ENCODE results near the gene ARSB. TPM values are rescaled to one million over a fixed set of nuclear protein-coding genes. Genes with fewer than 3 reads are reported as not detected.

The ARSB gene
- total RNA-seq, 1 experiment from 2014 or later = 11.4 TPM

DNA sequence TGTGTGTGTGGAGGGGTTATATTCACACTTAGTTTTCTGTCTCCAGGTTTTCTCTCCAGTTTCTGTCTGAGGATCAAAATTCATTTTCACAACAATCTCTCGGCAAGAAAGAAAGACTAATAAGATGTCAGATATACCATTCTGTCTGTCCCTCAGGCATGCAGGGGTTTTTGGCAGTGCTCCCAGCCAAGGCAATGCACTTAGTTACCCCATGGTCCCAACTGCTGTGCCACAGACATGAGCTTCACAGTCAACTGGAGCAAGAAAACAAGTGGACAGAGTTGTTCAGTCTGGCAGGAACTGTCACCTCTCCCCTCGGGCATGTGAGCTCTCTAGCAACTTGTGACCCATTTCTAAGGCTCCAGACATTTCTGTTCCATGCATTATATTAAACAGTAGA is 234.8 kb downstream of the ARSB start:
- Histone ChIP-seq H3K27me3 (ENCODE audit: insufficient read depth, low read length) (no peaks in the 10 kb centered on the region), H2AK5ac (ENCODE audit: insufficient read length, low read length) (no peak overlapping the region), H3K27ac (ENCODE audit: insufficient read length, low read depth, low read length) (no peak overlapping the region), H3K23ac (ENCODE audit: insufficient read length, low read depth, low read length) (no peak overlapping the region), H3K23me2 (ENCODE audit: insufficient read length, low read depth, low read length, poor library complexity, severe bottlenecking) (no peaks in the 10 kb centered on the region), H3K14ac (ENCODE audit: insufficient read depth, low read length) (no peak overlapping the region; the same call in 1 of the 2 replicates), H3T11ph (ENCODE audit: low read length) (no peak overlapping the region), H4K8ac (replicated peaks; ENCODE audit: insufficient read length, low read depth, low read length) (no peak overlapping the region), H2BK20ac (ENCODE audit: low read depth, low read length, poor library complexity, severe bottlenecking) (no peak overlapping the region), H2AFZ (ENCODE audit: low read length) (no peak overlapping the region), H3K79me2 (ENCODE audit: insufficient read depth, low read length) (no peaks in the 10 kb centered on the region), H4K5ac (ENCODE audit: insufficient read length, low read depth, low read length) (no peak overlapping the region), H2BK12ac (ENCODE audit: insufficient read length, low read depth, low read length) (no peak overlapping the region), H2BK120ac (ENCODE audit: low read depth, low read length, poor library complexity, severe bottlenecking) (no peak overlapping the region), H3K9me3 (ENCODE audit: control insufficient read depth, low read depth, low read length) (no peaks in the 10 kb centered on the region), H3K4ac (ENCODE audit: low read depth, low read length) (no peak overlapping the region), H4K91ac (ENCODE audit: insufficient read length, low read depth, low read length) (no peak overlapping the region), H3K18ac (ENCODE audit: insufficient read length, low read depth, low read length) (no peak overlapping the region), H3K4me1 (ENCODE audit: insufficient read depth, low read length) (peaks cover 2% of the 10 kb centered on the region; the same call in 1 of the 2 replicates), H3K9ac (ENCODE audit: extremely low read depth, insufficient read length, low read length) (no peak overlapping the region), H2BK15ac (ENCODE audit: low read depth, low read length) (no peak overlapping the region), H3K79me1 (ENCODE audit: insufficient read depth, low read depth, low read length, poor library complexity, severe bottlenecking) (no peaks in the 10 kb centered on the region), H3K56ac (ENCODE audit: insufficient read length, low read depth, low read length) (no peak overlapping the region), H3K4me2 (ENCODE audit: insufficient read depth, insufficient read length, low read length) (no peak overlapping the region), H4K20me1 (ENCODE audit: control insufficient read depth, insufficient read depth, insufficient read length) (no peaks in the 10 kb centered on the region), H2BK5ac (ENCODE audit: insufficient read length, low read length) (no peak overlapping the region)
- Mint-ChIP-seq H3K4me3 (no peak overlapping the region), H3K9me3 (no peaks in the 10 kb centered on the region), H3K36me3 (ENCODE audit: insufficient read depth in 1 of 3, low read depth in 3 of 3) (no peaks in the 10 kb centered on the region), H3K4me1 (peaks cover 9 to 21% of the 10 kb centered on the region in 2 experiments; a peak in 3 of 4 replicates), H3K27me3 (ENCODE audit: low read depth) (peaks cover 3% of the 10 kb centered on the region), H3K27ac (peak overlapping the region in 1 of 3 experiments; percentile 32; a peak in 1 of 7 replicates)
- TF ChIP-seq, protein P1, sequence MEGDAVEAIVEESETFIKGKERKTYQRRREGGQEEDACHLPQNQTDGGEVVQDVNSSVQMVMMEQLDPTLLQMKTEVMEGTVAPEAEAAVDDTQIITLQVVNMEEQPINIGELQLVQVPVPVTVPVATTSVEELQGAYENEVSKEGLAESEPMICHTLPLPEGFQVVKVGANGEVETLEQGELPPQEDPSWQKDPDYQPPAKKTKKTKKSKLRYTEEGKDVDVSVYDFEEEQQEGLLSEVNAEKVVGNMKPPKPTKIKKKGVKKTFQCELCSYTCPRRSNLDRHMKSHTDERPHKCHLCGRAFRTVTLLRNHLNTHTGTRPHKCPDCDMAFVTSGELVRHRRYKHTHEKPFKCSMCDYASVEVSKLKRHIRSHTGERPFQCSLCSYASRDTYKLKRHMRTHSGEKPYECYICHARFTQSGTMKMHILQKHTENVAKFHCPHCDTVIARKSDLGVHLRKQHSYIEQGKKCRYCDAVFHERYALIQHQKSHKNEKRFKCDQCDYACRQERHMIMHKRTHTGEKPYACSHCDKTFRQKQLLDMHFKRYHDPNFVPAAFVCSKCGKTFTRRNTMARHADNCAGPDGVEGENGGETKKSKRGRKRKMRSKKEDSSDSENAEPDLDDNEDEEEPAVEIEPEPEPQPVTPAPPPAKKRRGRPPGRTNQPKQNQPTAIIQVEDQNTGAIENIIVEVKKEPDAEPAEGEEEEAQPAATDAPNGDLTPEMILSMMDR (conservative IDR thresholded peaks at IDR 0.05) = no peak
- DNase-seq = no peak
- WGBS (ENCODE audit: extremely low coverage, insufficient read length, low lambda C conversion rate) = no CpG with 5 or more reads among the region's 2 CpGs

Measured in H9 (cell line).